ENCODE results near the gene AMPD1. TPM values are rescaled to one million over a fixed set of nuclear protein-coding genes. Genes with fewer than 3 reads are reported as not detected.

The AMPD1 gene
- total and polyA plus RNA-seq, 2 experiments from 2014 or later: 0.27 TPM; not detected in 1

DNA sequence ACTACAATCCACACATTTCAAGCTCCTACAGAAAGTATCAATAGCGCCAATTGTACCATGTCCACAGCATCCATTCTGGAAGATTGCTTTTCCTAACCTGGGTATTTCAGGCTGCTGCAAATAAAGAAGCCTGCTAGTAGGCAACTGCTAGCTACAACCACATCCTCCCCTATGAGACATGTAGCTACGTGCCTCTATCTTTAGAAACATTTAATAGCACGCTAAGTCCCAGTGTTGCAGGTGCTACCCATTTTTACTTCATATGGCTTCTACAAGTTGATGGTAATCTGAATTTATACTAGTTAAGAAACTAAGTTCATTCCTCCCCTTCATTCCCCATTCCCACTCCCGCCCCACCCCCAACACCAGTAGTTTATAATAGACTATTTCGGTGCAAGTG is 7.4 kb upstream of the AMPD1 start:
- Mint-ChIP-seq H3K27me3 (ENCODE audit: insufficient read depth, low read depth, poor library complexity) (peaks cover 2% of the 10 kb centered on the region), H3K4me1 (no peaks in the 10 kb centered on the region), H3K36me3 (ENCODE audit: low read depth) (peaks cover 12% of the 10 kb centered on the region), H3K27ac (no peak overlapping the region), H3K9me3 (no peaks in the 10 kb centered on the region), H3K4me3 (no peak overlapping the region)
- no peak overlapping the region for H3K27ac ChIP-seq (ENCODE audit: low read depth)
- H3K79me2 ChIP-seq (replicated peaks; ENCODE audit: insufficient read depth): no peaks in the 10 kb centered on the region
- ATAC-seq (no peak), DNase-seq (ENCODE audit: low spot score) (no peak)
- H3K4me2 ChIP-seq: no peak overlapping the region
- no peaks in the 10 kb centered on the region for H3K9me2 ChIP-seq (ENCODE audit: insufficient read depth)
- peaks cover 11% of the 10 kb centered on the region for H3K36me3 ChIP-seq (ENCODE audit: insufficient read depth)
- no peaks in the 10 kb centered on the region for H4K20me1 ChIP-seq (replicated peaks; ENCODE audit: insufficient read depth)
- TF ChIP-seq EZH2 (IDR thresholded peaks at IDR 0.05; ENCODE audit: low read depth, unreplicated experiment) (no peak), NANOG (IDR thresholded peaks at IDR 0.05; ENCODE audit: borderline replicate concordance) (no peak), ZNF114 (CRISPR knock-in tag; IDR thresholded peaks at IDR 0.05) (no peak)
- TF ChIP-seq, protein P1, sequence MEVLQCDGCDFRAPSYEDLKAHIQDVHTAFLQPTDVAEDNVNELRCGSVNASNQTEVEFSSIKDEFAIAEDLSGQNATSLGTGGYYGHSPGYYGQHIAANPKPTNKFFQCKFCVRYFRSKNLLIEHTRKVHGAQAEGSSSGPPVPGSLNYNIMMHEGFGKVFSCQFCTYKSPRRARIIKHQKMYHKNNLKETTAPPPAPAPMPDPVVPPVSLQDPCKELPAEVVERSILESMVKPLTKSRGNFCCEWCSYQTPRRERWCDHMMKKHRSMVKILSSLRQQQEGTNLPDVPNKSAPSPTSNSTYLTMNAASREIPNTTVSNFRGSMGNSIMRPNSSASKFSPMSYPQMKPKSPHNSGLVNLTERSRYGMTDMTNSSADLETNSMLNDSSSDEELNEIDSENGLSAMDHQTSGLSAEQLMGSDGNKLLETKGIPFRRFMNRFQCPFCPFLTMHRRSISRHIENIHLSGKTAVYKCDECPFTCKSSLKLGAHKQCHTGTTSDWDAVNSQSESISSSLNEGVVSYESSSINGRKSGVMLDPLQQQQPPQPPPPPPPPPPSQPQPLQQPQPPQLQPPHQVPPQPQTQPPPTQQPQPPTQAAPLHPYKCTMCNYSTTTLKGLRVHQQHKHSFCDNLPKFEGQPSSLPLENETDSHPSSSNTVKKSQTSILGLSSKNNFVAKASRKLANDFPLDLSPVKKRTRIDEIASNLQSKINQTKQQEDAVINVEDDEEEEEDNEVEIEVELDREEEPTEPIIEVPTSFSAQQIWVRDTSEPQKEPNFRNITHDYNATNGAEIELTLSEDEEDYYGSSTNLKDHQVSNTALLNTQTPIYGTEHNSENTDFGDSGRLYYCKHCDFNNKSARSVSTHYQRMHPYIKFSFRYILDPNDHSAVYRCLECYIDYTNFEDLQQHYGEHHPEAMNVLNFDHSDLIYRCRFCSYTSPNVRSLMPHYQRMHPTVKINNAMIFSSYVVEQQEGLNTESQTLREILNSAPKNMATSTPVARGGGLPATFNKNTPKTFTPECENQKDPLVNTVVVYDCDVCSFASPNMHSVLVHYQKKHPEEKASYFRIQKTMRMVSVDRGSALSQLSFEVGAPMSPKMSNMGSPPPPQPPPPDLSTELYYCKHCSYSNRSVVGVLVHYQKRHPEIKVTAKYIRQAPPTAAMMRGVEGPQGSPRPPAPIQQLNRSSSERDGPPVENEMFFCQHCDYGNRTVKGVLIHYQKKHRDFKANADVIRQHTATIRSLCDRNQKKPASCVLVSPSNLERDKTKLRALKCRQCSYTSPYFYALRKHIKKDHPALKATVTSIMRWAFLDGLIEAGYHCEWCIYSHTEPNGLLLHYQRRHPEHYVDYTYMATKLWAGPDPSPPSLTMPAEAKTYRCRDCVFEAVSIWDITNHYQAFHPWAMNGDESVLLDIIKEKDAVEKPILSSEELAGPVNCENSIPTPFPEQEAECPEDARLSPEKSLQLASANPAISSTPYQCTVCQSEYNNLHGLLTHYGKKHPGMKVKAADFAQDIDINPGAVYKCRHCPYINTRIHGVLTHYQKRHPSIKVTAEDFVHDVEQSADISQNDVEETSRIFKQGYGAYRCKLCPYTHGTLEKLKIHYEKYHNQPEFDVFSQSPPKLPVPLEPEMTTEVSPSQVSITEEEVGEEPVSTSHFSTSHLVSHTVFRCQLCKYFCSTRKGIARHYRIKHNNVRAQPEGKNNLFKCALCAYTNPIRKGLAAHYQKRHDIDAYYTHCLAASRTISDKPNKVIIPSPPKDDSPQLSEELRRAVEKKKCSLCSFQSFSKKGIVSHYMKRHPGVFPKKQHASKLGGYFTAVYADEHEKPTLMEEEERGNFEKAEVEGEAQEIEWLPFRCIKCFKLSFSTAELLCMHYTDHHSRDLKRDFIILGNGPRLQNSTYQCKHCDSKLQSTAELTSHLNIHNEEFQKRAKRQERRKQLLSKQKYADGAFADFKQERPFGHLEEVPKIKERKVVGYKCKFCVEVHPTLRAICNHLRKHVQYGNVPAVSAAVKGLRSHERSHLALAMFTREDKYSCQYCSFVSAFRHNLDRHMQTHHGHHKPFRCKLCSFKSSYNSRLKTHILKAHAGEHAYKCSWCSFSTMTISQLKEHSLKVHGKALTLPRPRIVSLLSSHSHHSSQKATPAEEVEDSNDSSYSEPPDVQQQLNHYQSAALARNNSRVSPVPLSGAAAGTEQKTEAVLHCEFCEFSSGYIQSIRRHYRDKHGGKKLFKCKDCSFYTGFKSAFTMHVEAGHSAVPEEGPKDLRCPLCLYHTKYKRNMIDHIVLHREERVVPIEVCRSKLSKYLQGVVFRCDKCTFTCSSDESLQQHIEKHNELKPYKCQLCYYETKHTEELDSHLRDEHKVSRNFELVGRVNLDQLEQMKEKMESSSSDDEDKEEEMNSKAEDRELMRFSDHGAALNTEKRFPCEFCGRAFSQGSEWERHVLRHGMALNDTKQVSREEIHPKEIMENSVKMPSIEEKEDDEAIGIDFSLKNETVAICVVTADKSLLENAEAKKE (CRISPR knock-in tag; IDR thresholded peaks at IDR 0.05): no peak
- TF ChIP-seq, protein P2, sequence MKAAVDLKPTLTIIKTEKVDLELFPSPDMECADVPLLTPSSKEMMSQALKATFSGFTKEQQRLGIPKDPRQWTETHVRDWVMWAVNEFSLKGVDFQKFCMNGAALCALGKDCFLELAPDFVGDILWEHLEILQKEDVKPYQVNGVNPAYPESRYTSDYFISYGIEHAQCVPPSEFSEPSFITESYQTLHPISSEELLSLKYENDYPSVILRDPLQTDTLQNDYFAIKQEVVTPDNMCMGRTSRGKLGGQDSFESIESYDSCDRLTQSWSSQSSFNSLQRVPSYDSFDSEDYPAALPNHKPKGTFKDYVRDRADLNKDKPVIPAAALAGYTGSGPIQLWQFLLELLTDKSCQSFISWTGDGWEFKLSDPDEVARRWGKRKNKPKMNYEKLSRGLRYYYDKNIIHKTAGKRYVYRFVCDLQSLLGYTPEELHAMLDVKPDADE (IDR thresholded peaks at IDR 0.05): no peak
- H3K27me3 ChIP-seq (ENCODE audit: insufficient read depth): no peaks in the 10 kb centered on the region
- no peaks in the 10 kb centered on the region for H3K4me1 ChIP-seq (ENCODE audit: insufficient read depth)
- no peak overlapping the region for H2AFZ ChIP-seq
- H3F3A ChIP-seq (replicated peaks; ENCODE audit: low read depth): no peaks in the 10 kb centered on the region
- H3K4me3 ChIP-seq: no peak overlapping the region

DNA sequence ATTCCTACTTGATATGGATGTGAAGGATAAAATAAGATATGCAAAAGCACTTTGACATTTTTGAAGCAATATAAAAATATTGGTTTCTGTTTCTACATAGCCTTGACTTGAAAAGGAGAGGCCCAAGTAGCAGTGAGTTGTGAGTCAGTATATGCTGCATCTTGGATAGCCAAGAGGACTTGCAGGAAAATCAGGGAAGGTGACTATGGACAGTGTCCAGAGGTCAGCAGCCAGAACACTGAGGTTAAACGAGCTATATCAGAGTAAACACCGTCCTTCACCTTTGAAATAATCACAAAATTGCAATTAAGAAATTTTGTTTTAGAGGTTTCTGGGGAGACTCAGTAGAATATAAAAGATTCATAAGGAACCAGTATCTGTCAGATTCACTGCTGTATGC is 6.6 kb upstream of the AMPD1 start:
- no peak overlapping the region for H3K4me3 Mint-ChIP-seq
- H3K9me3 Mint-ChIP-seq: no peaks in the 10 kb centered on the region
- Histone ChIP-seq H3K4me2 (no peak overlapping the region), H3K4me1 (ENCODE audit: insufficient read depth) (no peaks in the 10 kb centered on the region), H3K79me2 (replicated peaks; ENCODE audit: insufficient read depth) (no peaks in the 10 kb centered on the region), H3K36me3 (ENCODE audit: insufficient read depth) (peaks cover 2% of the 10 kb centered on the region; the same call in 1 of the 2 replicates), H3F3A (replicated peaks; ENCODE audit: low read depth) (no peaks in the 10 kb centered on the region), H4K20me1 (replicated peaks; ENCODE audit: insufficient read depth) (no peaks in the 10 kb centered on the region), H3K27me3 (ENCODE audit: insufficient read depth) (no peaks in the 10 kb centered on the region), H3K27ac (ENCODE audit: low read depth) (no peak overlapping the region), H2AFZ (no peak overlapping the region), H3K4me3 (no peak overlapping the region), H3K9me2 (ENCODE audit: insufficient read depth) (no peaks in the 10 kb centered on the region)
- TF ChIP-seq ZNF331 (CRISPR knock-in tag; IDR thresholded peaks at IDR 0.05; ENCODE audit: low read depth) (no peak), POLR2AphosphoS5 (IDR thresholded peaks at IDR 0.05; ENCODE audit: low read depth) (no peak), EZH2 (IDR thresholded peaks at IDR 0.05; ENCODE audit: low read depth, unreplicated experiment) (no peak)
- TF ChIP-seq, protein P2 (IDR thresholded peaks at IDR 0.05): no peak
- no peak for DNase-seq (ENCODE audit: low spot score)
- H3K36me3 Mint-ChIP-seq (ENCODE audit: low read depth): peaks cover 4% of the 10 kb centered on the region; the same call in 2 of the 3 replicates
- no peak overlapping the region for H3K27ac Mint-ChIP-seq
- no peak for ATAC-seq
- peaks cover 2% of the 10 kb centered on the region for H3K27me3 Mint-ChIP-seq (ENCODE audit: insufficient read depth, low read depth, poor library complexity)
- no peaks in the 10 kb centered on the region for H3K4me1 Mint-ChIP-seq
